IPS-NIHi7 (cell line): ENCODE data around the gene GLCCI1.
"Not testable (repeated sequence)": the region's sequence is repeated elsewhere in the genome, so short reads cannot be mapped to it uniquely, and the experiment has no call there.

Experiments used
- DNase-seq: peaks from one replicate; pipeline ENCODE4 v3.0.0; 2012; ENCODE audit warnings: mixed read lengths; ENCODE audit errors: extremely low spot score

The GLCCI1 gene

GRCh38 chr7:8094164-8095140 is 125.9 kb downstream of the GLCCI1 start:
- no peak for DNase-seq

- not testable (repeated sequence) for DNase-seq
These were observed 132.7 kb downstream of the GLCCI1 start for GRCh38 chr7:8101292-8101691.

GRCh38 chr7:8103282-8103681 is 134.7 kb downstream of the GLCCI1 start:
- no peak for DNase-seq

GRCh38 chr7:8105449-8106095 is 137.0 kb downstream of the GLCCI1 start:
- DNase-seq, result no peak

- DNase-seq, result no peak
These were observed 140.8 kb downstream of the GLCCI1 start for GRCh38 chr7:8109196-8110022.

- DNase-seq, result no peak
These were observed 142.8 kb downstream of the GLCCI1 start for GRCh38 chr7:8111282-8111960.

GRCh38 chr7:8112685-8113084 is 144.1 kb downstream of the GLCCI1 start:
- no peak for DNase-seq

- no peak for DNase-seq
These were observed 144.6 kb downstream of the GLCCI1 start for GRCh38 chr7:8113184-8113583.

GRCh38 chr7:8114175-8114574 is 145.6 kb downstream of the GLCCI1 start:
- no peak for DNase-seq

GRCh38 chr7:8115547-8116402 is 147.2 kb downstream of the GLCCI1 start:
- no peak for DNase-seq

- DNase-seq, result no peak
These were observed 148.6 kb downstream of the GLCCI1 start for GRCh38 chr7:8117195-8117594.

- DNase-seq, result no peak
These were observed 150.7 kb downstream of the GLCCI1 start for GRCh38 chr7:8119262-8119661.

- no peak for DNase-seq
These were observed 151.9 kb downstream of the GLCCI1 start for GRCh38 chr7:8120390-8121058.

GRCh38 chr7:8121243-8121642 is 152.6 kb downstream of the GLCCI1 start:
- DNase-seq, result no peak

- no peak for DNase-seq
These were observed 157.3 kb downstream of the GLCCI1 start for GRCh38 chr7:8125680-8126444.

GRCh38 chr7:8126601-8127167 is 158.1 kb downstream of the GLCCI1 start:
- no peak for DNase-seq

- no peak for DNase-seq
These were observed 160.1 kb downstream of the GLCCI1 start for GRCh38 chr7:8128449-8129317.

GRCh38 chr7:8129318-8129659 is 160.7 kb downstream of the GLCCI1 start:
- no peak for DNase-seq
